Measurements from ENCODE around the gene CNEP1R1.

The CNEP1R1 gene

DNA sequence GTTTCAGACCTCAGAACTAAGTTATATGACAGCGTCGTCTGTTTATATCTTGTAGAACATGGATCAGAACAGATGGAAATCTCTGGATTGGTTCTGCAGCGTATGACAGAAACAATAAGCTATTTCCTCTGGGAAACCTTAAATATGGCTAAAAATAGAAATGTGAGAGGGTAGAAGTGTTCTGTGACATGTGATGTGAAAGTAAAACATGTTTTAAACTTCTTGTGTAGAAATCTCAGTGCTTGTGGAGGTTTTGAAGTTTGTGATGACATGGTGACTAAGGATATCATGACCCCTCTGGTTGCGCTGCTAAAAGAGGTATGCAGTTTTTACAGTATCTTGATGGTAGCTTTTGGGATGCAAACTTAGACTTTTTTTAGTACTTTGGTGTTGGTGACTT is 43.5 kb downstream of the CNEP1R1 start:
- H3K4me1 ChIP-seq (ENCODE audit: control insufficient read depth, insufficient read depth, low read length, poor library complexity, severe bottlenecking), result peaks cover 13% of the 10 kb centered on the region
- no peaks in the 10 kb centered on the region for H3K9me3 ChIP-seq (ENCODE audit: control insufficient read depth, low read length)
- no peak overlapping the region for H3K27ac ChIP-seq (ENCODE audit: insufficient read depth, low read length, poor library complexity, severe bottlenecking)
- H3K27me3 ChIP-seq (replicated peaks; ENCODE audit: control insufficient read depth, insufficient read depth, low read length, poor library complexity, severe bottlenecking), result no peaks in the 10 kb centered on the region
- H3K4me3 ChIP-seq (ENCODE audit: insufficient read depth, low read depth, low read length, poor library complexity, severe bottlenecking), result no peak overlapping the region
- peaks cover 17% of the 10 kb centered on the region for H3K36me3 ChIP-seq (ENCODE audit: control insufficient read depth, insufficient read depth, low read length)
- DNase-seq, result no peak

DNA sequence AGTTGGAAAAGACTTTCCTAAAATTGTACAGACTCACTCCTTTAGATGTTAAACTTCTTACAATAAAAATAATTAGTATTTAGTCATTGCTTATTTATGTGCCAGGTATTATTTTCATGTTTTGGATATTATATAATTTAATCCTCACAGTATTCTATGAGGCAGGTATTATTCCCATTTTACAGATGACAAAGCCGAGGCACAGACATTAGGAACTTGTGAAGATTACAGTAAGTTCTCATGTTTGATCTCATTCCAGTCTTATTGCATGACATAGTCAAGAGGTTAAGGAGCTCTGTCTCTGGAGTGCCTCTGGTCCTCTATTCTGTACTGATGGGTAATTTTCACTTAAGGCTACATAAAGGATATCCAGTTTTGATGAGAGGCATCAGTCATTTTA is 44.0 kb downstream of the CNEP1R1 start:
- H3K4me3 ChIP-seq (ENCODE audit: insufficient read depth, low read depth, low read length, poor library complexity, severe bottlenecking), result no peak overlapping the region
- peaks cover 17% of the 10 kb centered on the region for H3K36me3 ChIP-seq (ENCODE audit: control insufficient read depth, insufficient read depth, low read length)
- no peak for DNase-seq
- H3K27me3 ChIP-seq (replicated peaks; ENCODE audit: control insufficient read depth, insufficient read depth, low read length, poor library complexity, severe bottlenecking), result no peaks in the 10 kb centered on the region
- no peaks in the 10 kb centered on the region for H3K9me3 ChIP-seq (ENCODE audit: control insufficient read depth, low read length)
- H3K27ac ChIP-seq (ENCODE audit: insufficient read depth, low read length, poor library complexity, severe bottlenecking), result no peak overlapping the region
- peaks cover 13% of the 10 kb centered on the region for H3K4me1 ChIP-seq (ENCODE audit: control insufficient read depth, insufficient read depth, low read length, poor library complexity, severe bottlenecking)

DNA sequence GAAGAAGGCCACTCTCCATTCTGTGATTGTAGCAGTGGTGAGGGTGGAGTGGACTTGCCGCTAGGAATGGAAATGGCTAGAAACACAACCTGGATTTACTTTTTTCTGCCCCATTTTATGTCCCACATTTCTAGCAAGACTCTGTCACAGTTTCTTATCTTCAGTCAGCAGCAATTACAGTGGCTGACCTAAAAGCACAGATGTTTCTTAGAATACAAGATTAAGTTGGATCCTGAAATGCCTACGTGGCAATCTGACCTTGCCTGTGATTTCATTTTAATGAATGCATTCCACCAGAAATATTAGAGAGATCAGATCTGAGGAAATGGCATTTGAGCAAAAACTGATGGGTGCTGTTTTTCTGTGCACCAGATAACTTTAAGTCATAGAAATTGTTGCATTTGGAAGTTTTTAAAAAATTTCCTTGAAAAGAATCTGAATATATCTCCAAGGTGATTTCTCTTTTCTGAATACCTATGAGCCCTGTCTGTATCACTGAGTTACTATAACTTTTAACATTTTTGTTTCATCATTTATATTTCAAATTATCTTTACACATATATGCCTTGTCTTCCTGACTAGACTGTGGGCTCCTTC is 46.1 kb downstream of the CNEP1R1 start:
- Histone ChIP-seq H3K4me1 (ENCODE audit: control insufficient read depth, insufficient read depth, low read length, poor library complexity, severe bottlenecking) (peaks cover 13% of the 10 kb centered on the region), H3K4me3 (ENCODE audit: insufficient read depth, low read depth, low read length, poor library complexity, severe bottlenecking) (no peak overlapping the region), H3K9me3 (ENCODE audit: control insufficient read depth, low read length) (no peaks in the 10 kb centered on the region), H3K27ac (ENCODE audit: insufficient read depth, low read length, poor library complexity, severe bottlenecking) (no peak overlapping the region), H3K27me3 (replicated peaks; ENCODE audit: control insufficient read depth, insufficient read depth, low read length, poor library complexity, severe bottlenecking) (no peaks in the 10 kb centered on the region), H3K36me3 (ENCODE audit: control insufficient read depth, insufficient read depth, low read length) (peaks cover 22% of the 10 kb centered on the region)
- DNase-seq, result no peak

DNA sequence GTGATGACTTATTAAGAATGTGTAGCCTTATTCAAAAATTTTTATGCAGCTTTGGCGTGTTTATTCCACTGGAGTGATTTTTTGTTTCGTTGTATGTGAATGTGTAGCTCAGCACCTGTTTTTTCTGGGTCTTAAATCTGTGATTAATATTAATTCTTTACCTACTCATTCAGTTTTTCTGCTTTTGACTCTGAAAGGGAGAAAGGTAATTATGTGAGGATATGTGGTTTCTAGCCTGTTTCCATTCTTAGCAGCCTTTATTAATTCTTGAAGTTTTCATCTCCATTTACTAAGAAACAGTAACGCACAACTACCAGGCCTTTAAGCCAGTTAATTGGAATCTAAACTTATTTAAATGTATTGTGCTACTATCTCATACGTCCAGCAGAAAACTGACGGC is 47.7 kb downstream of the CNEP1R1 start:
- Histone ChIP-seq H3K27ac (ENCODE audit: insufficient read depth, low read length, poor library complexity, severe bottlenecking) (no peak overlapping the region), H3K4me1 (ENCODE audit: control insufficient read depth, insufficient read depth, low read length, poor library complexity, severe bottlenecking) (peaks cover under 1% of the 10 kb centered on the region), H3K27me3 (replicated peaks; ENCODE audit: control insufficient read depth, insufficient read depth, low read length, poor library complexity, severe bottlenecking) (no peaks in the 10 kb centered on the region), H3K4me3 (ENCODE audit: insufficient read depth, low read depth, low read length, poor library complexity, severe bottlenecking) (no peak overlapping the region), H3K36me3 (ENCODE audit: control insufficient read depth, insufficient read depth, low read length) (peaks cover 25% of the 10 kb centered on the region), H3K9me3 (ENCODE audit: control insufficient read depth, low read length) (no peaks in the 10 kb centered on the region)
- DNase-seq, result no peak

DNA sequence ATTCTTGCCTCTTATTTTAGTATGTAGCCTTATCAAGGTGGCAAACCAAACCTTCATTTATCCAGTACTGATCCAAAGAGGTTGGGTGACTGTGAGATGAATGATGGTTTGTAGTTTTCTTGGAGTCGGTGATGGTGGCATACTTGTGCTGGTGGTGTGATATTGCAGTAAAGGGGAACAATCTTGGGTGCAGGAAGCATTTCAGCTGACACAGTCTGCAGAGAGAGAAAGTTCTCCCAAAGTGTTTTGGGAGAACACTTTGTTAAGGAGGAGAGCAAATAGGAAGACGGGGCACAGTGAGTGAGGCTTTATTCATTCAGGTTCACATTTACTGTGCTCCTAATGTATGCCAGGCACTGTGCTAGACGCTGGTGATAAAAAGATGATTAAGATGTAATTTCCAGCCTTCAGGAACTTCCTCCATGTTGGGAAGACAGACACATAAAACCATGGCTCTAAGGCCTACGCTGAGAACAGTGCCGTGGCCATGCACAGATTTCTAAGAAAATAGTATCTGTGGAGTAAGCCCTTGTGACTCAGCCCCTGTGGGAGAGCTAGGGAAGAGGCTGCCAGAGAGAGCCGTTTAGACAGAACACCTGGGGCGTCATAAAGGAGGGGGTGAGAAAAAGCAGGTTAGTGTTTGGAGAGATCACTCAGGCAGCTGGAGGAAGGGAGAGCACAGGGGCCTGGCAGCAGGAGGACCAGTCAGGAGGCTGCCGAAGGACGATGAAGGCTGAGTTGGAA is 54.5 kb downstream of the CNEP1R1 start:
- Histone ChIP-seq H3K4me3 (ENCODE audit: insufficient read depth, low read depth, low read length, poor library complexity, severe bottlenecking) (no peak overlapping the region), H3K9me3 (ENCODE audit: control insufficient read depth, low read length) (no peaks in the 10 kb centered on the region), H3K27me3 (replicated peaks; ENCODE audit: control insufficient read depth, insufficient read depth, low read length, poor library complexity, severe bottlenecking) (no peaks in the 10 kb centered on the region), H3K36me3 (ENCODE audit: control insufficient read depth, insufficient read depth, low read length) (peaks cover 35% of the 10 kb centered on the region), H3K27ac (ENCODE audit: insufficient read depth, low read length, poor library complexity, severe bottlenecking) (no peak overlapping the region), H3K4me1 (ENCODE audit: control insufficient read depth, insufficient read depth, low read length, poor library complexity, severe bottlenecking) (no peaks in the 10 kb centered on the region)
- no peak for DNase-seq

DNA sequence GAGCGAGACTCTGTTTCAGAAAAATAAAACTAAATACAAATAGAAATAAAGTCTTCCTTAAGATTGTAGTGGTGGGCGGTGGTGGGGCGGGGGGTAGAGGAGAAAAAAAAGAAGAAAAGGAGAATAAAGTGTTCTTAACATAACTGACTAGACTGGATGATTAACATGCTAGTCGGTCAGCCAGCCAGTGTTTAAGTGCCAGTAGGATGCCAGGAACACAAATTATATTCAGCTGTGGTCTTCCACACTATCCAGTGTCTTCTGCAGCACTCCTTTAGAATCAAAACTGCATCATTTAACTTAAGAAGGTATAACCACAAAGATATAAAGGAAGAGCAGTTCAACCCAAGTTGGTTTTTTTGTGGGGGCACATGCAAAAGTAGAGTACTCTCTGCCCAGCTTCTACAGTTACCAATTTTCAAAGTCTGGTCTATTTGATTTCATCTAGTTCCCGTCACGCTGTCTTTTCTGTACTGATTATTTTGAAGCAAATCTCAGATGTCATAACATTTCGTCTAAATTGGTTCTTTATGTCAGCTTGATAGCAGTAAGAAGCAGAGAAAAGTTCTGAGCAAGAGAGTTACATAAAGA is 56.5 kb downstream of the CNEP1R1 start:
- H3K27ac ChIP-seq (ENCODE audit: insufficient read depth, low read length, poor library complexity, severe bottlenecking), result no peak overlapping the region
- no peaks in the 10 kb centered on the region for H3K4me1 ChIP-seq (ENCODE audit: control insufficient read depth, insufficient read depth, low read length, poor library complexity, severe bottlenecking)
- no peaks in the 10 kb centered on the region for H3K9me3 ChIP-seq (ENCODE audit: control insufficient read depth, low read length)
- no peak for DNase-seq
- H3K27me3 ChIP-seq (replicated peaks; ENCODE audit: control insufficient read depth, insufficient read depth, low read length, poor library complexity, severe bottlenecking), result no peaks in the 10 kb centered on the region
- no peak overlapping the region for H3K4me3 ChIP-seq (ENCODE audit: insufficient read depth, low read depth, low read length, poor library complexity, severe bottlenecking)
- peaks cover 47% of the 10 kb centered on the region for H3K36me3 ChIP-seq (ENCODE audit: control insufficient read depth, insufficient read depth, low read length)

DNA sequence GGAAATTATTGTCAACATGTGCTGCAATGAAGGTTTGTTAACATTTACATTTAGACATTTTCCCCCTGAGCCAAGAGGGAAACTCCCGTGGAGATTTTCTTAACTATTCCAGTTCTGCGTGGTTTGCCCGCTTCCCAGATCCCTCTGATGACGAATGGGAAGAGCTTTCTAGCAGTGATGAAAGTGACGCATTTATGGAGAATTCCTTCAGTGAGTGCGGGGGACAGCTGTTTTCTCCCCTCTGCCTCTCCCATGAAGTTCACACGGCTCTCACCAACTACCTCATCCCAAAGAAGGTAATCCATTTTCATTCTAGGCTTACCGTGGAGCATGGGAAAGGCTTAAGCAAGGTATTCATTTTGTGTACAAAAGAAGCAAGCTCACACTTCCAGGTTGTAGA is 59.0 kb downstream of the CNEP1R1 start:
- DNase-seq, result no peak
- no peaks in the 10 kb centered on the region for H3K27me3 ChIP-seq (replicated peaks; ENCODE audit: control insufficient read depth, insufficient read depth, low read length, poor library complexity, severe bottlenecking)
- no peak overlapping the region for H3K4me3 ChIP-seq (ENCODE audit: insufficient read depth, low read depth, low read length, poor library complexity, severe bottlenecking)
- no peak overlapping the region for H3K27ac ChIP-seq (ENCODE audit: insufficient read depth, low read length, poor library complexity, severe bottlenecking)
- no peaks in the 10 kb centered on the region for H3K4me1 ChIP-seq (ENCODE audit: control insufficient read depth, insufficient read depth, low read length, poor library complexity, severe bottlenecking)
- no peaks in the 10 kb centered on the region for H3K9me3 ChIP-seq (ENCODE audit: control insufficient read depth, low read length)
- peaks cover 56% of the 10 kb centered on the region for H3K36me3 ChIP-seq (ENCODE audit: control insufficient read depth, insufficient read depth, low read length)

DNA sequence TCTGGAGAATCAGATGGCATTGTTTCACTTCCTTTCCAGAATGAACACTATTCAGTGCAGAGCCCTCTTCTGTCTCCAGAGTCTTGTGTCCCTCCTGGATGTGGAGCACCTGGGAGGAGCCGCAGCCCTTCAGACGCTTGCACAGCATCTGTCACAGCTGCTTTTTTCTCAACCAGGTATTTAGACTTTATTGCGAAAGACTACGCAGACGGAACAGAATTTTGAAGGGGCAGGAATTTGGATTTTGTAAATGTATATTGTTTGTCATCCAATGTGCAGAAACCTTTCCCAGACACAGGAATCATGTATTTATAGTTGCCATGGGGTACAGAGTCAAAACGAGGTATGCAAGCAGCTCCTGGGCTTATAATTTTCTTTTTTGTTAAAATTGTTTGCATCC is 61.2 kb downstream of the CNEP1R1 start:
- H3K4me1 ChIP-seq (ENCODE audit: control insufficient read depth, insufficient read depth, low read length, poor library complexity, severe bottlenecking), result no peaks in the 10 kb centered on the region
- no peak for DNase-seq
- H3K9me3 ChIP-seq (ENCODE audit: control insufficient read depth, low read length), result no peaks in the 10 kb centered on the region
- H3K4me3 ChIP-seq (ENCODE audit: insufficient read depth, low read depth, low read length, poor library complexity, severe bottlenecking), result no peak overlapping the region
- no peaks in the 10 kb centered on the region for H3K27me3 ChIP-seq (replicated peaks; ENCODE audit: control insufficient read depth, insufficient read depth, low read length, poor library complexity, severe bottlenecking)
- H3K36me3 ChIP-seq (ENCODE audit: control insufficient read depth, insufficient read depth, low read length), result peaks cover 52% of the 10 kb centered on the region
- no peak overlapping the region for H3K27ac ChIP-seq (ENCODE audit: insufficient read depth, low read length, poor library complexity, severe bottlenecking)
